Heart right ventricle (tissue), 16 donors: ENCODE measurements around the gene FMN2. TPM values are rescaled to one million over a fixed set of nuclear protein-coding genes. Genes with fewer than 3 reads are reported as not detected.

Source experiments
- ATAC-seq, 8 donors: fragments of 200-7000 bp; cut with Tn5 transposase; one replicate each; pipeline ENCODE4 v1.9.1; 2020; ENCODE audit warnings: mild to moderate bottlenecking in 8 of 8, moderate library complexity in 8 of 8, moderate number of reproducible peaks in 1 of 8
- DNase-seq, 2 donors: peaks; one replicate each; pipeline ENCODE4 v3.0.0-alpha.2; 2020
- H3K27ac ChIP-seq, 10 donors: fragments of 200-600 bp; sonication (generic) in 2 of 10; one replicate each; pipeline versions ENCODE4 v1.5.0 to v1.8.0; 2020 to 2022; ENCODE audit warnings: mild to moderate bottlenecking in 3 of 10
- H3K27me3 ChIP-seq, 7 donors: fragments of 200-600 bp; one replicate each; pipeline ENCODE4 v1.8.0; 2021 to 2022; ENCODE audit warnings: mild to moderate bottlenecking in 2 of 7
- H3K36me3 ChIP-seq, 9 donors: fragments of 200-600 bp; sonication (generic) in 1 of 9; one replicate each; pipeline versions ENCODE4 v1.5.0 to v1.8.0; 2020 to 2022; ENCODE audit warnings: mild to moderate bottlenecking in 2 of 9
- H3K4me1 ChIP-seq, 9 donors: fragments of 200-600 bp; sonication (generic) in 1 of 9; one replicate each; pipeline versions ENCODE4 v1.5.0 to v1.8.0; 2020 to 2022; ENCODE audit warnings: mild to moderate bottlenecking in 4 of 9
- H3K4me3 ChIP-seq, 10 donors: fragments of 200-600 bp; sonication (generic) in 2 of 10; one replicate each; pipeline versions ENCODE4 v1.5.0 to v1.8.0; 2020 to 2022; ENCODE audit warnings: mild to moderate bottlenecking in 7 of 10, moderate library complexity in 2 of 10
- H3K9me3 ChIP-seq, 11 donors: fragments of 200-600 bp in 10 of 11; sonication (generic) in 2 of 11; one replicate each; pipeline versions ENCODE4 v1.5.0 to v1.8.0; 2013 to 2022; ENCODE audit warnings: mild to moderate bottlenecking in 2 of 11, control low read depth in 1 of 11, moderate library complexity in 1 of 11
- CTCF ChIP-seq, 9 donors: fragments of 200-600 bp; sonication (generic) in 2 of 9; IDR thresholded peaks; one replicate each; pipeline versions ENCODE4 v1.5.0 to v1.8.0; 2021 to 2022; ENCODE audit warnings: antibody characterized with exemption in 9 of 9, mild to moderate bottlenecking in 5 of 9, moderate library complexity in 1 of 9
- WGBS, 2 donors: extraction: QIAGEN DNeasy Blood & Tissue Kit; methylation state at CpG; one replicate each; pipeline ENCODE4 v1.1.7; 2013; ENCODE audit warnings: inconsistent platforms in 1 of 2; 5-methylcytosine and 5-hydroxymethylcytosine counted together
- intact Hi-C, 10 donors: fragments of 100-400 bp; cut with DNase I; formaldehyde crosslinking; loops; one replicate each; pipeline versions ENCODE4 v1.11.1 to v1.14.2; 2022
- polyA plus RNA-seq, 2 donors: library from polyadenylated mRNA; stranded (reverse); fragments of 200-250 nt; gene quantifications; one replicate each; pipeline ENCODE4 v1.2.3, GENCODE V29; 2013
- total RNA-seq, 10 donors: library from RNA; stranded (reverse); fragmentation: NEBNext Ultra II Directional in 3 of 10; extraction: Animal tissue kit (Norgen Biotek cat#: 25700) in 3 of 10; gene quantifications; one replicate each; pipeline versions ENCODE4 v1.2.1 to v1.2.4, GENCODE V29; 2021 to 2023
- donor health status: Arrhythmogenic right ventricular cardiomyopathy.
- donor health status: ischemic (EF 13 %, LVEDD 7.1; RV severe dilation, severe dysfunction).
- donor health status: healthy with polysubstance abuse.
- donor health status: DM: no; HTN: yes; CAD: no.
- donor health status: DM: no; HTN: no; CAD: no.
- donor health status: ischemic (EF 25% LVEDD 6.9; RV normal size, moderate dysfunction).
- donor health status: ischemic (EF 25% LVEDD 5.7; RV mildly dilated, moderate dysfunction).
- donor health status: healthy.
- donor health status: DM: yes; HTN: yes; CAD: no.
- donor health status: Ischemic cardiomyopathy.
- donor health status: ischemic (EF 35%, LVEDD 5.7; RV mildly dilated, moderate dysfunction).
- donor health status: nonischemic (EF 11% LVEDD 7.7; RV severe dilation, severe dysfunction).
- donor health status: DM: yes; HTN: yes; CAD: no.
- donor health status: PGD.
- donor health status: ischemic (EF 29% LVEDD 5.4; RV normal size, mild dysfunction).
- donor health status: nonischemic (EF 23%, LVEDD 6.1; RV moderate dilation, normal function).

FMN2 gene
- total and polyA plus RNA-seq, 12 donors = 0.03 to 0.70 (median 0.12) TPM; not detected in 9

DNA sequence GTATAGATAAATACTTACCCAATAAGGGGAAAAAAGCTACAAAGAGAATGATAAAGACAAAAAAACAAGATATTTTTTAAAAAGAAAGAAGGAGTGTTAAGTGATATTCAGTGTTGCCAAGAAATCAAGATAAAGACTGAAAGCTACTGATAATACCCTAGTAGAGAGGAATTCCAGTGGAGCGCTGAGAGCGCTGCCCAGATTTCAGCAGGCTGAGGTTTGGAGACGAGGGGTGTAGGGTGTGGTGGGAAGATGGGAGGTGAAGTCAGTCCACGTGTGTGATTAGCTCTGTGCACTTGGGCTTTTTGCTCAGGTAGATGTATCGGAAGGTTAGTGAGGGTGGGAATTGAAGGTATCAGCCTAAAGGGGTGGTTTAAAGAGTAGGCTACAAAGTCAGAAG, 47.8 kb downstream of the FMN2 start:
- ATAC-seq (no peak), DNase-seq (no peak)
- 37 to 43% methylated on average over 5 of the region's 5 CpGs for WGBS, 2 donors
- Histone ChIP-seq H3K9me3 (no peaks in the 10 kb centered on the region), H3K27me3 (peaks cover 0 to 24% (median 8%) of the 10 kb centered on the region in 7 donors), H3K4me1 (no peaks in the 10 kb centered on the region), H3K27ac (no peak overlapping the region), H3K4me3 (no peak overlapping the region), H3K36me3 (no peaks in the 10 kb centered on the region)
- TF ChIP-seq CTCF (IDR thresholded peaks at IDR 0.05) = no peak
- intact Hi-C loops = loop anchor here in 1 of 10 donors (10.0 kb wide), 1 partner anchor 95 kb away; no protein-coding TSS in a partner anchor

DNA sequence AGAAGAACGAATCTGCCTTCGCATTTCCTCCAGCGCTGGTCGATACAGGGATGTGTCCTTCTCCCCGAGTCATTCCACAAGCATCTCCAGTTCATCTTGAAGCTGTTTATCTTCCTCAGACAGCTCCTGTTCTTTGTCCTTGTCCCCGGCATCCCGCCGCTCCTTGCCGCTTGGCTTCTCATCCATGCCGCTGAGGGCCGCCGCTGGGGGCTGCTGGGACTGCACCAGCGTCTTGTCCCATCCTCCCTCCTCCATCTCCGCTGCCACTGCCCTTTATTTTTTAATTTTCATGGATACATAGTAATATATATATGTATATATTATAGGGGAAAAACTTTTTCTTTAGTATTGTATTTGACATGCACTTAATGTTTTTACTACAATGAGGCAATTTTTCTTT, 53.4 kb downstream of the FMN2 start:
- no peak overlapping the region for H3K4me3 ChIP-seq
- H3K9me3 ChIP-seq = no peaks in the 10 kb centered on the region
- no peak for DNase-seq
- intact Hi-C loops = loop anchor here in 4 of 10 donors (5.0 to 10.0 kb wide), 2 partner anchors 118 to 120 kb away; no protein-coding TSS in a partner anchor
- TF ChIP-seq CTCF (IDR thresholded peaks at IDR 0.05) = no peak
- H3K4me1 ChIP-seq = no peaks in the 10 kb centered on the region
- H3K27ac ChIP-seq = no peak overlapping the region
- no peaks in the 10 kb centered on the region for H3K36me3 ChIP-seq
- WGBS, 2 donors = 93 to 94% methylated on average over 14 of the region's 14 CpGs
- ATAC-seq = no peak
- peaks cover 0 to 4% (median 0%) of the 10 kb centered on the region in 7 donors for H3K27me3 ChIP-seq

DNA sequence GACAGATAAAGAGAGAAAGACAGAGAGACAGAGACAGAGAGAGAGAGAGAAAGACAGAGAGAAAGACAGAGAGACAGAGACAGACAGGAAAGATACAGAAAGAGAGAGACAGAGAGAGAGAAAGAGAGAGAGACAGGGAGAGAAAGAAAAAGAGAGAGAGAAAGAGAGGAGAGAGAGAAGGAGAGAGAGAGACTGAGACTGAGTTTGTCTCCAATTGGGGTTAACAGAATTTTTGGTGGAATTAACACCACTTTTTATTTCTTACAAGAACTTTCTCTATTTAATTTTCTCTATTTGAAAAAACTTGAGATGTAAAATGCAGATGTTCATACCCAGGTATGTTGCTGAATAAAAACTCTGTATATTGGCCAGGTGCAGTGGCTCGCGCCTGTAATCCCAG, 56.6 kb downstream of the FMN2 start:
- no peak for ATAC-seq

DNA sequence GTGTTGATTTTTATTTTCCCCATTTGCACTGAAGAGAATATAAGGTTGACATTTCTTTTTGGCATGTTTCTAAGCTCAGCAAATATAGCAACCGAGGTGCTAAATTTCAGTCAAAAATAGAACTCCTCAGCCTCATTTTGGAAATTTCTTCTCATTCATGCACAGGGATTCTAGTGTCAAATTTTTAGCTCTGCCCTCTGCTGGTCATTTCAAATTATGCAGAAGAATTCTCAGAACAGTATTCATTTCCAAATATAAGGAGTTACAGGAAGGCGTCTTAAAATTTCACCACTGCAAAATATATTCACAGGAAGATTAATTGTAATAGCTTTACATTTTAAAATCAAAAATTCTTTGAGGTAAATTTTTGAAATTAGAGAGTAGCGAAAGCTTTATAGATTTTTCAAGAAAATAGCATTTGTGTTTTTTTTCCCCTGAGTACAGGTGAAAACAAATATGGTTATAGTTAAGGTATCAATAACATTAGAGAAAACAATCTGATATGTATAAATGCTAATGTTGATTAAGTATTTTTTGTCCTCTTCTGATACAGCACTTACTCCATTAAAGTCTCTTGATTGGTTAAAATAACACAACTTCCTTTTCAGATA, 57.9 kb downstream of the FMN2 start:
- TF ChIP-seq CTCF (IDR thresholded peaks at IDR 0.05) = peak; percentile 28 to 76 (median 69)
- H3K36me3 ChIP-seq = no peaks in the 10 kb centered on the region
- H3K4me3 ChIP-seq = no peak overlapping the region
- ATAC-seq (no peak), DNase-seq (no peak)
- H3K27ac ChIP-seq = no peak overlapping the region
- 34 to 37% methylated on average over 3 of the region's 3 CpGs for WGBS, 2 donors
- H3K9me3 ChIP-seq = no peaks in the 10 kb centered on the region
- intact Hi-C loops = loop anchor here in 8 of 10 donors (1.0 to 10.0 kb wide), 4 partner anchors 122 to 125 kb away; no protein-coding TSS in a partner anchor
- no peaks in the 10 kb centered on the region for H3K4me1 ChIP-seq
- H3K27me3 ChIP-seq = peaks cover 0 to 4% (median 0%) of the 10 kb centered on the region in 7 donors

More for the DNA sequence above, 56.6 kb downstream of the FMN2 start:
- intact Hi-C loops = loop anchor here in 5 of 10 donors (2.0 to 10.0 kb wide), 3 partner anchors 121 to 124 kb away; no protein-coding TSS in a partner anchor
- no peak overlapping the region for H3K4me3 ChIP-seq
- TF ChIP-seq CTCF (IDR thresholded peaks at IDR 0.05) = no peak
- H3K9me3 ChIP-seq = no peaks in the 10 kb centered on the region
- H3K4me1 ChIP-seq = no peaks in the 10 kb centered on the region
- no peak for DNase-seq
- no peak overlapping the region for H3K27ac ChIP-seq
- H3K27me3 ChIP-seq = peaks cover 0 to 4% (median 0%) of the 10 kb centered on the region in 7 donors
- no peaks in the 10 kb centered on the region for H3K36me3 ChIP-seq
- 100% methylated on average over 2 of the region's 2 CpGs for WGBS, 2 donors
